GM19452 (cell line): ENCODE data around the gene CROCC2.

Experiments used
- ATAC-seq: cut with Tn5 transposase; IDR thresholded peaks from one replicate; pipeline ENCODE4 v1.9.1; 2021; ENCODE audit not compliant: unreplicated experiment

CROCC2 gene

DNA sequence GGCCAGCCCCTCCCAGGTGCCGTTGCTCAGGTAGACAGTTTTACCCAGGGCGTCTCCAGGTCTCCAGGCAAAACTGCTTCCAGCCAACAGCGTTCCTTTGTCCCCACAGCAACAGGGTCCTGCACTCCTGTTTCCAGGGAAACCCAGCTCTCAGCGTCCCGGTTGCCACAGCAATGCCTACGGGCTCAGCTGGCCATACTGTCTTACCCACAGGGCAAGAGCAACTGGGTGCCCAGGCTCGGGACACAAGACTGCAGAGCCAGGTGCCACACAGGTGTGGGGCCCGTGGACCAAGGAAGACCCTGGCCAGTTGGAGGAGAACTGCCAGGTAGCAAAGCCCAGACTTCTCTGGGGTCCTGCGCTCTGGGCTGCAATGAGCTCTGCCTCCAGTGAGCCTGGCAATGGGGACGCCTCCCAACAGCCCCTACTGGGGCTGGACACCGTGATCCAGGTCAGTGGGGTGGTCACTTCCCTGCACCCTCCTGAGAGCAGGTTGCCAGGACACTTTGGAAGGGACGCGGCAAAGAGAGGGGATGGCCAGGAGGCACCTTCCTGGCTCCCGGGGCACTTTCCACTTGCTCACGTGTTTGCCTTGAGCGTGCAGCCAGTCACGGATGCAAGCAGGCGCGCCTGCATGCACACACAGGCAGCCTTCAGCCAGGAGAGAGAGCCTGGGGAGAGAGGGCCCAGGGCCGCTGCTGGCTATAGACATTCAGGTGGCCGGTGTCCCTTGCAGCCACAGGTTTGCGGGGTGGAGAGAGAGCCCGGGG, at the start of gene CROCC2:
Gene CROCC2, plus strand, starts transcription at position 196 of the 770 bp plus-strand sequence. Its CDS starts 178 bp downstream, at position 374.
- no peak for ATAC-seq

- no peak for ATAC-seq
Measured at GRCh38 chr2:240857039-240858008, 48.8 kb upstream of the CROCC2 start.

GRCh38 chr2:240858321-240858720, 47.8 kb upstream of the CROCC2 start:
- ATAC-seq, result no peak

DNA sequence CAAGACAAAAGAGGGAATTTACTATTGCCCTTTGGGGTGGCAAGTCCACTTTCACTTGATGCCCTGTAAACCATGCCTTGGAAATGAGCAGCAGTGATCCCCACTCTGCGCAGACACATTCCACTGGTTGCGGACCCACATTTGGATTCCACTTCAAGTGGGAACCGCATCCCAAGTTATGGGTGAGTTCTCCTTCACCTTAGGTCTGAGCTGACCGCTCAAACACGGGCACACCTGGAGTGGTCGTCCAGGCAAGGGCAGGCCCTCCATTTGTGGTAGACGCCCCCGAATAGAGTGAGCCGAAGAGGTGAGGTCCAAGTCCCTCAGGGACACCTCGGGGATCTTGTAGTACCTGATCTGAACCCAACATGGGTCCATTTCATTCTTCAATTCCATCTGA, 47.3 kb upstream of the CROCC2 start:
- ATAC-seq, result no peak

- no peak for ATAC-seq
Measured at GRCh38 chr2:240861547-240861946, 44.6 kb upstream of the CROCC2 start.

- ATAC-seq, result no peak
Measured at GRCh38 chr2:240864475-240864874, 41.7 kb upstream of the CROCC2 start.

GRCh38 chr2:240865391-240865790, 40.7 kb upstream of the CROCC2 start:
- no peak for ATAC-seq

GRCh38 chr2:240868286-240869108, 37.6 kb upstream of the CROCC2 start, which contains the start of gene AGXT:
Gene AGXT, plus strand, starts transcription at chr2:240868824. Its CDS starts 42 bp downstream, at chr2:240868866.
- no peak for ATAC-seq

DNA sequence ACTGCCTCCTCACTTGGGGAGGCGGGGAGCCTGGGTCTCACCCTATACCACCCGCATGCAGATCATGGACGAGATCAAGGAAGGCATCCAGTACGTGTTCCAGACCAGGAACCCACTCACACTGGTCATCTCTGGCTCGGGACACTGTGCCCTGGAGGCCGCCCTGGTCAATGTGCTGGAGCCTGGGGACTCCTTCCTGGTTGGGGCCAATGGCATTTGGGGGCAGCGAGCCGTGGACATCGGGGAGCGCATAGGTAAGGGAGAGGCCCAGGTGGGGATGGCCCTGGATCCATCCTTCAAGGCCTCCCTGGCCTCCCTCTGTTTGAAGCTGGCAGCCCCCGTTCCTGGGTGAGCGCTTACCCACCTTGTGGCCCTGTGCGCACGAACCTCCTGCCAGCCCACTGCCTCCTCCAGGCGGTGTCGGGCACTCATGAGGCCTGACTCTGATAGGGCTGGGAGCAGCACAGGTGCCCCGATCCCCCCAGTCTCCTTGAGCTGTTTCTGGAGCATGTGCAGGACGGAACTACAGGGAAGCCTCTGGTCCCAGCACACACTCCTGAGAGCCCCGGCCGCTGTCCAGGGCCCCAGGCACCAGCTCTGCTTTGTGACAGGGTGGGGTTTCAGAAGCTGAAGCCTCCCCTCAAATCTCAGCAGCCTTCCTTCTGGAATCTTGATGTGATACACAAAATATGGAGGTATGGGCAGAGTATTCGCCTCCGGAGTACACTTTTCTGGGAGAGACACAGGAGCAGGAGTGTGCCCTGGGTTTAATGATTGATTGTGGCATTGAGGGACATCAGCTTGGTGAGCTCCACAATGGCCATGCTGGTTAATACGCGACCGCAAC, 36.8 kb upstream of the CROCC2 start:
- no peak for ATAC-seq

DNA sequence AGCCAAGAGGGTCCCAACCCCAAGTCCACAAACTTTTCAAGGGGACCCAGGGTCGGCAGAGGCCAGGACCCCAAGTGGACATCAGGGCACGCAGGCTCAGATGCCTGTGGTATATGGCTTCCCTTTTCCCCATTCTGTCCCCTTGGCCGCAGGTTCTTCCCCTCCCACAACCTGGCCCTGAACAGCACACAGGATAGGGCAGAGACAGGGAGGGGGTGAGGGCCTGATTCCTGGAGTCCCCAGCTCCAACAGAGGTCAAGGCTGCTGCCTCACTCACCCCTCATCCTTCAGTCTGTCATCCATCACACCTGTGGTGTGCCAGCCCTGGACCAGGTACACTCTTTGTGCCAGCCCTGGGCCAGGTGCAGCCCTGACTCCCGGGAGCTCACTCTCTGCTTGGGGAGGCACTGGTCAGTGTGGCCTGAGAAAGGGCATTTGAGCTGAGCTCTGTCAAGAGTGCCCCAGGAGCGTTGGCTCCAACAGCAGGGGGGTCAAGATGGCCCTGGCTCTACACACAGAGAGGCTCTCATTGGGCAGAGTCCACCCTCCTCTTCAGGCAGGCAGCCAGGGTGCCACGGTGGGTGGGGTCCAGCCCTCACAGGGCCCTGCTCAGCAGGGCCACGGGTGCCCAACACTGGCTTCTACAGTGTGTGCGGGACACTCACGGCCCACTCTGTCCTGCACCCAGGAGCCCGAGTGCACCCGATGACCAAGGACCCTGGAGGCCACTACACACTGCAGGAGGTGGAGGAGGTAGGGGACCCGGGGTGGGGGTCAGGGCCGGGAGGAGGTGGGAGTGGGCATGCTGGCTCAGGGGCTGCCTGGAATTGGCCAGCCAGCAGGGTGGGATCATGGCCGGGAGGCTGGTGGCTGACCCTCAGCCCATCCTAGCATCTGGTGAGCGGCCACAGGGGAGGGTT, 35.9 kb upstream of the CROCC2 start:
- no peak for ATAC-seq

GRCh38 chr2:240871071-240871958, 34.8 kb upstream of the CROCC2 start:
- ATAC-seq, result no peak

- ATAC-seq, result no peak
Measured at GRCh38 chr2:240872317-240873097, 33.6 kb upstream of the CROCC2 start.

DNA sequence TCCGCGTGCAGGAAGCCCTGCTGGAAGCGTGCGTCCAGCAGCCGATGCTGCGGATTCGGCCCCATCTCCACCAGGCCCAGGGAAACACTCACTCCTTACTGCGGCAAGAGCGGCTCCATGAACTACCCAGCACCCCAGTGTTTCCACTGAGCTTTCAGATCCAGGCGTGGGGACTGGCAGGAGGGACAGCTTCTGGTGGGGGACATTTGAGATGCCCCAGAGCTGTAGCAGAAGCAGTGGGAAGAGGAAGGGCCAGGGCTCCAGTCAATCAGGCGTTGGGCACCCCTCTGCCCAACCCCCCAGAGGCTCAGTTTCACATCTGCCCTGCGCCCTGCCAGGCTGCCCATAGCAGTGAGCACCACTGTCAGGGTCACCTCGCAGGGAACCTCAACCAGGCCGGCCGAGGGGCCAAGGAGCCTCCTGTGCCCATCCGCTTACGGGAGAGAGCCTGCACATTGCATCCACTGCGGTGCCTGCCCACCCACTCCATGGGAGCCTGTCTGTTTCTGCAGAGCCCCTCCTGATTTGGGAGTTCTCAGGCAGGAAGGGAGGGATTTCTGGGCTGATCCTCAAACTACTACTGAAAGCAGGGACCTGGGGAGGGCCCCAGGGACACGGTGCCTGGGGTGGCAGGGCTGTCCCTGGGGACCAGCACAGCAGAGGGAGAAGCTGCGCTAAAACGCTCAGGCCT, 32.9 kb upstream of the CROCC2 start:
- ATAC-seq, result no peak

DNA sequence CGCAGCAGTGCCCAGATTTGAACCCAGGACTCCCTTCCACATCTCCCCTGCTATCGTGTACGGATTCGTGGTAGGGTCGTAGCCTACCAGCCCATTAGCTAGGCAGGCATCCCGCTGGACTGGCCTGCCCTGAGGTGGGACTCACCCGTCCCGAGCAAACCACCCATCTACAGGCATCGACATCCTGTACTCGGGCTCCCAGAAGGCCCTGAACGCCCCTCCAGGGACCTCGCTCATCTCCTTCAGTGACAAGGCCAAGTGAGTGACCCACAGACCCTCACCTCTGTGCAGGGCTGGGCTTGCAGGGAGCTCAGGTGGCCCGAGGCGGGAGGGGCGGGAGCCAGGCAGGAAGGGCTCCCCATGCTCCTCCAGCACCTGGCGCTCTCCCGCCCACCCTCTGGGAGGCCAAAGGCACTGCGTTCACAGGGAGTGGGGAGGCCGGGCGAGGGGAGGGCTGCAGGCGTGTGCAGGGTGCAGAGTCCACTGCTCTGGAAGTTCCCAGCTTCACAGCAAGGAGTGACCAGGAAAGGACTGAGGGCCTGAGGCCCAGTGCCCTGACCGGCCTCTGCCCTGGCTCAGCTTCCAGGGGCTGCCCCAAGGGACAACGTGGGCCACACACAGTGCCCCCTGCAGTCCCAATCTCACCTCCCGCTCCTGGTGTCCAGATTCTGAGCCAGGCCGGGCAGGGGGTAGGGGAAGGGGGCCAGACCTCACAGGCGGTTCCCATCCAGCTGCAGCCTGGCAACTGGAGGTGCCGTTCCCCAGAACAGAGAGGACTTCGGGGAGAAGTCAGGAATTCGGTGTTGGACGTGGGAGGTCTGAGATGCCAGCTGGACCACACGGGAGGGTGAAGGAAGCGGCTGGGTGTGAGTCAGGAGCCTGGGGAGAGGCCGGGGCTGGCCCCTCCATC, 32.1 kb upstream of the CROCC2 start:
- ATAC-seq, result no peak

GRCh38 chr2:240874715-240875227, 31.4 kb upstream of the CROCC2 start:
- ATAC-seq, result no peak
